Measurements from ENCODE around the gene TSTD1. TPM values are rescaled to one million over a fixed set of nuclear protein-coding genes. Genes with fewer than 3 reads are reported as not detected.

TSTD1 gene
- total and polyA plus RNA-seq, 4 experiments from 2014 or later, result 92.0 to 411 (median 179) TPM

DNA sequence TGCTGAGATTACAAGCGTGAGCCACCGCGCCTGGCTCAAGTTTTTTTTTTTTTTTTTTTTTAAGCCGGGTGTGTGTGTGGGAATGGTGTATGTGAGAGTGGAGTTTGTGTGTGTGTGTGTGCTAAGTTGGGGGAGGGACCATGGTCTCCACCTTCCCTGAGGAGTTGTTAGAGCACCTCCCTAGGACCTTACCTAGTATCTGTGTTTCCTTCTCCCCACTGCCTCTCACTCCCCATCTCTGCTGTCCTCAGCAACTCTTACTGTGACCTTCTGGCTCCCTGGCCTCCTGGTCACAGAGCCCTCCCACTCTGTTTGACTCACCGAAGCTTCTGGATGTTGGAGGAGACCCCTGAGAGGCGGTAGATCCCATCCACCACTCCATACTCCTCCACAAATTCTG lies 20.5 kb upstream of the TSTD1 start:
- Histone ChIP-seq H3K36me3 (ENCODE audit: insufficient read depth, low read length) (peaks cover 48% of the 10 kb centered on the region), H3K4me1 (ENCODE audit: insufficient read depth, low read length) (peaks cover 76% of the 10 kb centered on the region), H3K9me3 (ENCODE audit: control insufficient read depth in 1 of 2, low read length in 2 of 2) (no peaks in the 10 kb centered on the region), H3K4me3 (ENCODE audit: low read length in 2 of 2) (no peak overlapping the region), H3K27ac (ENCODE audit: low read depth, low read length) (no peak overlapping the region), H3K27me3 (ENCODE audit: insufficient read depth, low read length) (no peaks in the 10 kb centered on the region)
- ChIA-PET POLR2A (ENCODE audit: partially characterized antibody) (interaction anchor here (0.8 to 7.8 kb wide), 6 partner anchors 10 to 94 kb away, joined by 3 to 66 read pairs (median 5); partner anchors contain the start of genes ARHGAP30, F11R, KLHDC9 and UFC1), CTCF (ENCODE audit: partially characterized antibody) (interaction anchor here (1.0 to 1.9 kb wide), 4 partner anchors 10 to 69 kb away, joined by 3 to 8 read pairs (median 4); partner anchors contain the start of genes ARHGAP30 and KLHDC9)
- peak overlapping the region in 1 of 8 donors; percentile 26 for H3K4me3 Mint-ChIP-seq
- H3K27me3 Mint-ChIP-seq, result no peaks in the 10 kb centered on the region
- intact Hi-C loops (cut with micrococcal nuclease), result no loop called here
- peaks cover 35 to 65% (median 46%) of the 10 kb centered on the region in 4 donors for H3K4me1 Mint-ChIP-seq
- peak overlapping the region; percentile 32 to 93 (median 74) for H3K27ac Mint-ChIP-seq
- peaks cover 36 to 72% of the 10 kb centered on the region in 2 donors for H3K36me3 Mint-ChIP-seq
- H3K9me3 Mint-ChIP-seq, result no peaks in the 10 kb centered on the region
- no peak for DNase-seq

DNA sequence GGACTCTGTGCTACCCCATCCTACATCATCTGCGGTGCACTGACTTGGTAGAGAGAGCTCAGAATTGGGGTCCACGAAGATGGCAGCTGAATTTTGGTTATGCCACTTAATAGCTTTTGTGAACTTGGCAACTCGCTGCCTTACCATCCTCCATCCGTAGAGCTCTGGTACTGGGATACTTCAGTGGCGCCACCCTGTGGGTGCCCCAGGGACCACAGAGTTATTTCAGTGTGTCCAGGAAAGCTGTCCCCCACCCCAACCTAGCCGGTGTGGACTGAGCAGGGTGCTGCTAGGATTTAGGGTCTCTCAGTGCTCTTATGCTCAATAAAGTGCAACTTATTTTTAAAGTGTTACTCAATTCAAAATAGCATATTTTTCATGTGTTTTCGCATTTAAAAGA lies 16.0 kb upstream of the TSTD1 start:
- Mint-ChIP-seq H3K27ac (peak overlapping the region in 3 of 7 donors; percentile 17 to 24 (median 18)), H3K36me3 (peaks cover 56 to 76% of the 10 kb centered on the region in 2 donors), H3K4me1 (peaks cover 14 to 43% (median 24%) of the 10 kb centered on the region in 4 donors), H3K4me3 (no peak overlapping the region), H3K27me3 (no peaks in the 10 kb centered on the region), H3K9me3 (no peaks in the 10 kb centered on the region)
- intact Hi-C loops (cut with micrococcal nuclease), result no loop called here
- ChIA-PET POLR2A (ENCODE audit: partially characterized antibody) (interaction anchor here (0.6 to 21.2 kb wide), 5 partner anchors 9 to 80 kb away, joined by 3 to 602 read pairs (median 8); partner anchors contain the start of genes ARHGAP30, KLHDC9, TSTD1 and USF1), CTCF (ENCODE audit: partially characterized antibody) (interaction anchor here (1.1 to 2.3 kb wide), 9 partner anchors 9 to 76 kb away, joined by 3 to 12 read pairs (median 6); partner anchors contain the start of genes ARHGAP30, KLHDC9 and USF1)
- H3K36me3 ChIP-seq (ENCODE audit: insufficient read depth, low read length), result peaks cover 73% of the 10 kb centered on the region
- no peak for DNase-seq
- H3K4me1 ChIP-seq (ENCODE audit: insufficient read depth, low read length), result peaks cover 31% of the 10 kb centered on the region
- H3K27ac ChIP-seq (ENCODE audit: low read depth, low read length), result no peak overlapping the region
- H3K4me3 ChIP-seq (ENCODE audit: low read length in 2 of 2), result no peak overlapping the region
- no peaks in the 10 kb centered on the region for H3K9me3 ChIP-seq (ENCODE audit: control insufficient read depth in 1 of 2, low read length in 2 of 2)
- no peaks in the 10 kb centered on the region for H3K27me3 ChIP-seq (ENCODE audit: insufficient read depth, low read length)

DNA sequence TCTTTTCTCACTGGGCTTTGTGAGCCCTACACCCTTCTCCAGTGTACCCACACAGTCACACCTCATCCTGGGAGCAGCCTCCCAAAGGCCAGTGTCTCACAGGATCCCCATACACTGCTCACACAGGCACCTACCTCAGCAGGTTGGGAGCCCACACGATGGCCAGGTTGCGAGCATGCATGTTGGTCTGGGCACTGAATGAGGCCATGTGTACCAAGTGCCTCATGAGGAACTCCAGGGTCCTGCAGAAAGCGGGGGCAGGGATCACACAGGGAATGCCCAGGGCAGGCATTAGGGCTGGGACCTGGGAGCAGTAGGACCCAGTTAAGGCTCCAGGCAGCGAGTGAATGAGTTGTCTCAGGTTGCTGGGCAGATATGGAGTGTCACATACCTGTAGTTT lies 15.5 kb upstream of the TSTD1 start:
- no peak overlapping the region for H3K27ac ChIP-seq (ENCODE audit: low read depth, low read length)

DNA sequence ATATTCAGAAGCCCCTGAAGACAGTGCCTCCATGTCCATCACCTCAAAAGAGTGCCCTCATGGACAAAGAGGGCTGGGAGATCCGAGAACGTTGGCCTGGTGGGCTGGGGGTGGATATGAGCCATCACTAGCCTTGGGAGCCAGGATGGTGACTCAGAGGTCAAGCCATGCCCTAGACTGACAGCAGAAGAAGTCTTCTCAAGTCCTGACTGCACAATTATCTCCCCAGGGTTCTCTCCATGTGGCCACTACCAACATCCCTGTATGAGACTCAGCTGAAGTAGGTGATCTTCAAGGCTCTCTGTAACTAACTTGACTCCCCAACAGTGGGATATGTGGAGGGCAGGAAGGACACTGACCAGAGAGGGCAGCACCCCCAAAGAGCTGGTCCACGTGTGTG lies 14.1 kb upstream of the TSTD1 start:
- ChIA-PET POLR2A (ENCODE audit: partially characterized antibody) (interaction anchor here (1.0 to 21.2 kb wide), 4 partner anchors 12 to 45 kb away, joined by 3 to 602 read pairs (median 6); partner anchors contain the start of genes ARHGAP30, KLHDC9 and TSTD1), CTCF (ENCODE audit: partially characterized antibody) (interaction anchor here (1.0 kb wide), 1 partner anchor 10 kb away, joined by 4 read pairs; no protein-coding TSS in a partner anchor)
- peaks cover 83% of the 10 kb centered on the region for H3K36me3 ChIP-seq (ENCODE audit: insufficient read depth, low read length)
- H3K9me3 ChIP-seq (ENCODE audit: control insufficient read depth in 1 of 2, low read length in 2 of 2), result no peaks in the 10 kb centered on the region
- Mint-ChIP-seq H3K27me3 (no peaks in the 10 kb centered on the region), H3K9me3 (no peaks in the 10 kb centered on the region), H3K4me1 (peaks cover 11 to 41% (median 20%) of the 10 kb centered on the region in 4 donors), H3K36me3 (peaks cover 61 to 82% of the 10 kb centered on the region in 2 donors), H3K27ac (peak overlapping the region in 6 of 7 donors; percentile 5 to 84 (median 73)), H3K4me3 (no peak overlapping the region)
- peaks cover 19% of the 10 kb centered on the region for H3K4me1 ChIP-seq (ENCODE audit: insufficient read depth, low read length)
- no peak overlapping the region for H3K4me3 ChIP-seq (ENCODE audit: low read length in 2 of 2)
- no peak for DNase-seq
- intact Hi-C loops (cut with micrococcal nuclease), result no loop called here
- peak overlapping the region; percentile 5 for H3K27ac ChIP-seq (ENCODE audit: low read depth, low read length)
- H3K27me3 ChIP-seq (ENCODE audit: insufficient read depth, low read length), result no peaks in the 10 kb centered on the region

More for the DNA sequence above, 15.5 kb upstream of the TSTD1 start:
- intact Hi-C loops (cut with micrococcal nuclease), result no loop called here
- CTCF ChIA-PET (ENCODE audit: partially characterized antibody), result interaction anchor here (1.1 to 2.3 kb wide), 7 partner anchors 9 to 76 kb away, joined by 3 to 10 read pairs (median 5); partner anchors contain the start of genes ARHGAP30, KLHDC9 and USF1
- H3K9me3 Mint-ChIP-seq, result no peaks in the 10 kb centered on the region
- DNase-seq, result no peak
- peaks cover 53 to 76% of the 10 kb centered on the region in 2 donors for H3K36me3 Mint-ChIP-seq
- Histone ChIP-seq H3K36me3 (ENCODE audit: insufficient read depth, low read length) (peaks cover 73% of the 10 kb centered on the region), H3K9me3 (ENCODE audit: control insufficient read depth in 1 of 2, low read length in 2 of 2) (no peaks in the 10 kb centered on the region), H3K4me3 (ENCODE audit: low read length in 2 of 2) (no peak overlapping the region), H3K27me3 (ENCODE audit: insufficient read depth, low read length) (no peaks in the 10 kb centered on the region), H3K4me1 (ENCODE audit: insufficient read depth, low read length) (peaks cover 25% of the 10 kb centered on the region)
- no peaks in the 10 kb centered on the region for H3K27me3 Mint-ChIP-seq
- peaks cover 8 to 37% (median 19%) of the 10 kb centered on the region in 4 donors for H3K4me1 Mint-ChIP-seq
- POLR2A ChIA-PET (ENCODE audit: partially characterized antibody), result interaction anchor here (1.8 to 21.2 kb wide), 4 partner anchors 8 to 43 kb away, joined by 4 to 602 read pairs (median 37); partner anchors contain the start of genes ARHGAP30, KLHDC9, TSTD1 and USF1
- no peak overlapping the region for H3K4me3 Mint-ChIP-seq
- H3K27ac Mint-ChIP-seq, result peak overlapping the region in 3 of 7 donors; percentile 52 to 70 (median 55)

DNA sequence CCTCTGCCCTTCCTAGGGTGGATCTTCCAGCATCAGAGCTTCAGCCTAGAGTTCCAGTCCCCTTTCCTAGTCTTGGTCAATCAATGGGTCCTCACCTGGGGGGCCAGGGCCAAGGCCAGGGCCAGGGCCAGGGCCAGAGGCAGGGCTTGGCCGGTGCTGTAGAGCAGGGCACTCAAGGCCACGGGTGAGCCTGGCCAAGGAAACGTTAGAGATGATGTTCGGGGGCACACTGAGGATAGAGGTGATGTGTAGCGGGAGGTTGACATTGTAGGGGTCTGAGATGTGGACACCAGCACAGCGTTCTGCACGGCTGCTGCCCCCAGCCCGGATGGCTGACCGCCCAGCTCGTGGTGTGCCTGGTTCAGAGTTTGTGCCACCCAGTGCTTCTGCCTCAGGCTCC lies 12.5 kb upstream of the TSTD1 start:
- ChIA-PET CTCF (ENCODE audit: partially characterized antibody) (interaction anchor here (1.0 to 1.9 kb wide), 3 partner anchors 9 to 19 kb away, joined by 3 to 5 read pairs (median 3); no protein-coding TSS in a partner anchor), POLR2A (ENCODE audit: partially characterized antibody) (interaction anchor here (0.9 to 21.2 kb wide), 3 partner anchors 10 to 18 kb away, joined by 3 to 602 read pairs (median 4); partner anchors contain the start of gene ARHGAP30)
- Histone ChIP-seq H3K27ac (ENCODE audit: low read depth, low read length) (no peak overlapping the region), H3K4me1 (ENCODE audit: insufficient read depth, low read length) (peaks cover 14% of the 10 kb centered on the region), H3K4me3 (ENCODE audit: low read length in 2 of 2) (no peak overlapping the region), H3K36me3 (ENCODE audit: insufficient read depth, low read length) (peaks cover 70% of the 10 kb centered on the region), H3K27me3 (ENCODE audit: insufficient read depth, low read length) (no peaks in the 10 kb centered on the region), H3K9me3 (ENCODE audit: control insufficient read depth in 1 of 2, low read length in 2 of 2) (no peaks in the 10 kb centered on the region)
- DNase-seq, result no peak
- intact Hi-C loops (cut with micrococcal nuclease), result no loop called here
- Mint-ChIP-seq H3K27ac (peak overlapping the region in 4 of 7 donors; percentile 22 to 70 (median 56)), H3K27me3 (no peaks in the 10 kb centered on the region), H3K4me3 (no peak overlapping the region), H3K36me3 (peaks cover 48 to 75% of the 10 kb centered on the region in 2 donors), H3K4me1 (peaks cover 9 to 33% (median 21%) of the 10 kb centered on the region in 4 donors), H3K9me3 (no peaks in the 10 kb centered on the region)

DNA sequence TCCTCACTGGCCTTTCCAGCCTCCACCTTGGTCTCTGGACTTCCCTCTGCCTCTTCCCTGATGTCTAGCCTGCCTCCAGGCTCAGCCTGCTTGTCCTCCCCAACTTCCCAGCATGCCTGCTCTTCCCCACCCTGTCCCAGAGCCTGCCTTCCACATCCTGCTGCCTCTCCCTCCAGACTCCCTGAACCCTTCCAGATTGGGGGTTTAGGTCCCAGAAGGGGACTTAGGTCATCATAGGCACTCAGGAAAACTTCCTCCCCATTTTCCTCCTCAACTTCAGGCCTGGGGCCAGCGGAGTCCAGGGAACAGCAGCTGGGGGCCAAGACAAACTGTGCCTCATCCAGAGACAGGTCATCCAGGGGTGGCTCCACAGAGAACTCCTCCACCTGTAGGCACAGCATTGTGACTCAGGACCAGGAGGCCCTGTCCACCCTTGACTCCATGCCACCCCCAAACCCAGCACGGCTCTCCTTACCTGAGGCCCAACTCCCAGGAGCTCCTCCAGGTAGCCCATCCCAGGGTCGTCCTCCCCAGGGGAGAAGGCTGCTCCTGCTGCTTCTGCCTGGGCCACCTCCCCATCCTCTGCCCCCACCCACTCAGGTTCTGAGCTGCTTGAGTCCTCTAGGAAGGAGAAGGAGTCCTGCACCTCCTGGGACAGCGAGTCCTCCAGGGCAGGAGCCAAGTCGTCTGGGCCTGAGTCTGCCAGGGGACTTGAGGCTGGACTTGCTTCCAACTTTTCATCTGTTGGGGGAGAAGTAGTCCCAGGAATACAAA lies 10.4 kb upstream of the TSTD1 start:
- no peak overlapping the region for H3K4me3 ChIP-seq (ENCODE audit: low read length in 2 of 2)
- intact Hi-C loops (cut with micrococcal nuclease), result loop anchor here (5.0 kb wide), 2 partner anchors 103 to 118 kb away; partner anchors contain the start of genes PPOX and UFC1
- H3K4me1 Mint-ChIP-seq, result peaks cover 16 to 42% (median 31%) of the 10 kb centered on the region in 4 donors
- peak overlapping the region; percentile 21 to 90 (median 68) for H3K27ac Mint-ChIP-seq
- ChIA-PET CTCF (ENCODE audit: partially characterized antibody) (no interaction called here), POLR2A (ENCODE audit: partially characterized antibody) (interaction anchor here (0.7 to 21.2 kb wide), 4 partner anchors 10 to 49 kb away, joined by 4 to 602 read pairs (median 18); partner anchors contain the start of genes ARHGAP30, KLHDC9 and TSTD1)
- no peak overlapping the region for H3K27ac ChIP-seq (ENCODE audit: low read depth, low read length)
- no peaks in the 10 kb centered on the region for H3K9me3 ChIP-seq (ENCODE audit: control insufficient read depth in 1 of 2, low read length in 2 of 2)
- H3K36me3 ChIP-seq (ENCODE audit: insufficient read depth, low read length), result peaks cover 56% of the 10 kb centered on the region
- no peaks in the 10 kb centered on the region for H3K27me3 ChIP-seq (ENCODE audit: insufficient read depth, low read length)
- no peak for DNase-seq
- H3K9me3 Mint-ChIP-seq, result no peaks in the 10 kb centered on the region
- H3K36me3 Mint-ChIP-seq, result peaks cover 42 to 77% of the 10 kb centered on the region in 2 donors
- peaks cover 17% of the 10 kb centered on the region for H3K4me1 ChIP-seq (ENCODE audit: insufficient read depth, low read length)
- no peaks in the 10 kb centered on the region for H3K27me3 Mint-ChIP-seq
- peak overlapping the region in 1 of 8 donors; percentile 43 for H3K4me3 Mint-ChIP-seq

Data from CD4-positive, alpha-beta memory T cell (primary cell).